Hippocampal formation (tissue), 2 donors: Measurements from ENCODE around the gene DUSP22.
"Not testable (repeated sequence)": the region's sequence is repeated elsewhere in the genome, so short reads cannot be mapped to it uniquely, and the experiment has no call there.

Source experiments
- DNase-seq, 2 donors: peaks; one replicate each; lab custom pipeline; 2025; lab: John Stamatoyannopoulos, UW

Gene DUSP22

GRCh38 chr6:279341-280029 is 12.8 kb upstream of the DUSP22 start:
- no peak for DNase-seq

GRCh38 chr6:280775-281468 is 11.4 kb upstream of the DUSP22 start:
- DNase-seq: no peak

GRCh38 chr6:281469-282103 is 10.7 kb upstream of the DUSP22 start:
- DNase-seq: no peak

GRCh38 chr6:282177-282866 is 10.0 kb upstream of the DUSP22 start:
- DNase-seq: no peak

GRCh38 chr6:282867-283416 is 9.3 kb upstream of the DUSP22 start:
- no peak for DNase-seq

- DNase-seq: no peak
These were observed 7.8 kb upstream of the DUSP22 start for GRCh38 chr6:284486-284885.

- no peak for DNase-seq
These were observed 7.1 kb upstream of the DUSP22 start for GRCh38 chr6:285030-285771.

- DNase-seq: not testable (repeated sequence)
These were observed 6.4 kb upstream of the DUSP22 start for GRCh38 chr6:285902-286301.

- DNase-seq: no peak
These were observed 5.4 kb upstream of the DUSP22 start for GRCh38 chr6:286681-287488.

GRCh38 chr6:287489-287860 is 4.8 kb upstream of the DUSP22 start:
- DNase-seq: no peak

- no peak for DNase-seq
These were observed 3.4 kb upstream of the DUSP22 start for GRCh38 chr6:288866-289265.

GRCh38 chr6:290111-290922 is 2.0 kb upstream of the DUSP22 start:
- DNase-seq: no peak

- no peak for DNase-seq
These were observed 1.0 kb upstream of the DUSP22 start for GRCh38 chr6:291204-291696.

GRCh38 chr6:292506-293192 is 362 bp downstream of the DUSP22 start:
- no peak for DNase-seq

GRCh38 chr6:293193-294174 is 1.2 kb downstream of the DUSP22 start:
- DNase-seq: no peak

- no peak for DNase-seq
These were observed 2.6 kb downstream of the DUSP22 start for GRCh38 chr6:294656-295565.
